Measurements from ENCODE around the gene COQ8A.
A peak's percentile ranks its signal among the peaks of the same experiment; 100 is the strongest.

Gene COQ8A

DNA sequence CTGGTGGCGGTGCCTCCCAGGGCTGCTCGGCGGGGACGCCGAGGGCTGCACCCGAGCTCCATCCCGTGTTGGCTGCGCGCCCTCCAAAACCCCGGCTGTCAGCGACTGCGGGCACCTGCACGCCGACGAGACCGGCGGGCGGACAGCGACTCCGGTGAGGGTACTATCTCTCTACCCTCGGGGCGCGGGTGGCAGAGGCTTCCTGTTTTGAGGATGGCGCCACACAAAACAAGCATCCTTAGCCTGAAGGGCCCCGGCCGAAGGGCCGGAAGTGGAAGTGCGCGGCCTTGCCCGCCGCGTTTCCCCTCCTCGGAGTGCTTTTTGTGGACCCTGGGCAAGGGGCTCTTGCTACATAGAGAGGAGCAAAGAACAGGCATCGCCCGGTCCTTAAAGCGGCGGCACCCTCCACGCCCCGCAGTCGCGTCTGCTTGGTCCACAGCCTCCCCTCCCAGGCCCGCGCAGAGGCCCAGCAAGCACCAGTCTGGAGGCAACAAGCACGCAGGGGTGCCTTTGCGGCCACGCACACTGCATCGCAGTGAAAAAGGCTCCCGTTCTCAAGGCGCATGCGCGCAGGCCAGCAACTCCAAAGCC lies 561 bp upstream of the COQ8A start:
- peak overlapping the region; percentile 74 for H3K4me3 ChIP-seq (ENCODE audit: low read depth, low read length)
- TF ChIP-seq, protein P1, sequence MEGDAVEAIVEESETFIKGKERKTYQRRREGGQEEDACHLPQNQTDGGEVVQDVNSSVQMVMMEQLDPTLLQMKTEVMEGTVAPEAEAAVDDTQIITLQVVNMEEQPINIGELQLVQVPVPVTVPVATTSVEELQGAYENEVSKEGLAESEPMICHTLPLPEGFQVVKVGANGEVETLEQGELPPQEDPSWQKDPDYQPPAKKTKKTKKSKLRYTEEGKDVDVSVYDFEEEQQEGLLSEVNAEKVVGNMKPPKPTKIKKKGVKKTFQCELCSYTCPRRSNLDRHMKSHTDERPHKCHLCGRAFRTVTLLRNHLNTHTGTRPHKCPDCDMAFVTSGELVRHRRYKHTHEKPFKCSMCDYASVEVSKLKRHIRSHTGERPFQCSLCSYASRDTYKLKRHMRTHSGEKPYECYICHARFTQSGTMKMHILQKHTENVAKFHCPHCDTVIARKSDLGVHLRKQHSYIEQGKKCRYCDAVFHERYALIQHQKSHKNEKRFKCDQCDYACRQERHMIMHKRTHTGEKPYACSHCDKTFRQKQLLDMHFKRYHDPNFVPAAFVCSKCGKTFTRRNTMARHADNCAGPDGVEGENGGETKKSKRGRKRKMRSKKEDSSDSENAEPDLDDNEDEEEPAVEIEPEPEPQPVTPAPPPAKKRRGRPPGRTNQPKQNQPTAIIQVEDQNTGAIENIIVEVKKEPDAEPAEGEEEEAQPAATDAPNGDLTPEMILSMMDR (conservative IDR thresholded peaks at IDR 0.05; ENCODE audit: low read depth, low read length) = no peak
- DNase-seq (ENCODE audit: low read depth) = no peak

DNA sequence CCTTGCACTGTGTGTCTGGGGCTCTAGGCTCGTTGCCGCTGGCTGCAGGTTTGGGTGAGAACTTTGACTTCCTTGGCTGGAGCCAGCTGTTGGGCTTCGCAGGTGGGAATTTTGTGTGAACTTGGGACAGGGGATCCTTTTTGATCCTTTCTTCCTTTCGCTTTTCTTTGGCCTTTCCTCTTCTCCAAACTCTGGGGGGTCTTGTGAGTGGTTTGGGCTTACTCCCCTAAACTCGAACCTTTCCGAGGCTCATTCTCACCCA lies 643 bp downstream of the COQ8A start:
- no peak for DNase-seq (ENCODE audit: low read depth)
- H3K4me3 ChIP-seq (ENCODE audit: low read depth, low read length) = peak overlapping the region; percentile 79
- TF ChIP-seq, protein P1 (conservative IDR thresholded peaks at IDR 0.05; ENCODE audit: low read depth, low read length) = no peak

GRCh38 chr1:226942392-226942791 lies 2.3 kb downstream of the COQ8A start:
- TF ChIP-seq, protein P1 (conservative IDR thresholded peaks at IDR 0.05; ENCODE audit: low read depth, low read length) = no peak
- DNase-seq (ENCODE audit: low read depth) = no peak
- no peak overlapping the region for H3K4me3 ChIP-seq (ENCODE audit: low read depth, low read length)

DNA sequence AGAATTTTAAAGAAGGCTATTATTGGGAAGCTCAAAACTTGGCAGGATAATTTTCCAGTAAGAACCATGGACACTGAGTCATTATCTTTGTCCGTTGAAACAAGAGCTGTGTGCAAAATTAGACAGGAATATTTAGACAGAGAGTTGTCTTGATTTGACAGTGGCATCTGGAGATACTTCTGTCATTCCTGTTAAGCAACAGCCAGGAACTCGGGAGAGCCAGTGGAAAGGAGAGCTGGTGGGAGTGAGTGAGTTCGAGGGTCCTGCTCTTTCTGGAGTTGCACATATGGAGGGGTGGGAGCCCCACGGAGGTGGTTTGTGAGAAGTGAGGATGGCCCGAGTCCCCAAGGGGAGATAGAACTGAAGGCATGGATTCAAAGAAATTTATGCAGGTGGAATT lies 3.1 kb downstream of the COQ8A start:
- no peak for DNase-seq (ENCODE audit: low read depth)
- no peak overlapping the region for H3K4me3 ChIP-seq (ENCODE audit: low read depth, low read length)
- TF ChIP-seq, protein P1 (conservative IDR thresholded peaks at IDR 0.05; ENCODE audit: low read depth, low read length) = no peak

DNA sequence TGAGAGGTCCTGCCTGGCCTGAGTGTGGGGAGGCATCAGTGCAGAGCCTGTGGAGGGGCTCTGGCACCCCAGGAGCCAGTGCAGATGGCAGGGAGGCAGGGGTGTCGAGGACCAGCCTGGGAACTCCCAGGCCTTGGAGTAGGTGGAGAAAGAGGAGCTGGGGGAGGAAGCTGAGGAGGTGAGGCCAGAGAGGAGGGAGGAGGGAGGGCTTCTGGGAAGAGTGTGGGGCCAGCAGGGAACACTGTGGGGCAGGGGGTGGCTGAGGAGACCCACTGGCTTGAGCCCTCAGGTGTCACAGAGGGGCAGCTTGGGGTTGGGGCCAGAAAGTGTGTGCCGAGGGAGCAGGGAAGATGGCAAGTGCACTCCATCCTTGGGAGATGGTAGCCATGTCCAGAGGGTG lies 3.8 kb downstream of the COQ8A start:
- H3K4me3 ChIP-seq (ENCODE audit: low read depth, low read length) = no peak overlapping the region
- TF ChIP-seq, protein P1 (conservative IDR thresholded peaks at IDR 0.05; ENCODE audit: low read depth, low read length) = no peak
- no peak for DNase-seq (ENCODE audit: low read depth)

GRCh38 chr1:226945106-226945857 lies 5.2 kb downstream of the COQ8A start:
- DNase-seq (ENCODE audit: low read depth) = no peak
- TF ChIP-seq, protein P1 (conservative IDR thresholded peaks at IDR 0.05; ENCODE audit: low read depth, low read length) = no peak
- H3K4me3 ChIP-seq (ENCODE audit: low read depth, low read length) = no peak overlapping the region

GRCh38 chr1:226945858-226946245 lies 5.8 kb downstream of the COQ8A start:
- TF ChIP-seq, protein P1 (conservative IDR thresholded peaks at IDR 0.05; ENCODE audit: low read depth, low read length) = no peak
- no peak overlapping the region for H3K4me3 ChIP-seq (ENCODE audit: low read depth, low read length)
- DNase-seq (ENCODE audit: low read depth) = no peak
